ENCODE data around the gene OR51B2. TPM values are rescaled to one million over a fixed set of nuclear protein-coding genes. Genes with fewer than 3 reads are reported as not detected.

The OR51B2 gene
- total RNA-seq, 1 experiment from 2014 or later: 0.11 TPM

DNA sequence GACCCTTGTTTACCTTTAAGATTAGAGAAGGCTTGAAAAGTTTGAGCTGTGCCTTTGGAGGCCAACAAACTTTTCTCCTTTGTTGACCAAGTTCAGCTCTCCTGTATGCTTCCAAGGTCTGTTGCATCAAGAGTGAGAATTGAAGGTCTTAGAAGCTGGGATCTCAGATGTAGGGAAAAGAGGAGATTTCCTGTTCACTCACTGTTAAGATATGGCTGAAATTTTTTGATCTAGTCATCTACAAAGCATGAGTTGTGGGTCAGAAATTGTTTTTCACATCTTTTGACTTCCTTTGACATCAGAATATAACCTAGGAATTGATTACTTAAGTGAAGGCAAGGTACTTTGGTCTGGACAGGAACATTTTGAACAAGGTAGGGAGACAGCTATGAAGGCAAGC, 34.4 kb downstream of the OR51B2 start:
- Histone ChIP-seq H3K79me2 (ENCODE audit: low read length) (no peaks in the 10 kb centered on the region), H3F3A (ENCODE audit: low read length, unreplicated experiment) (no peaks in the 10 kb centered on the region), H3K9me2 (replicated peaks; ENCODE audit: low read length) (no peaks in the 10 kb centered on the region), H4K20me1 (ENCODE audit: low read length) (no peaks in the 10 kb centered on the region), H3K4me3 (ENCODE audit: low read length) (no peak overlapping the region), H3K4me2 (ENCODE audit: low read length) (no peak overlapping the region), H2AFZ (ENCODE audit: low read length) (no peak overlapping the region), H3K9ac (ENCODE audit: low read length) (no peak overlapping the region), H3K9me3 (ENCODE audit: low read length) (no peaks in the 10 kb centered on the region), H3K27me3 (ENCODE audit: low read length) (no peaks in the 10 kb centered on the region), H3K4me1 (ENCODE audit: insufficient read depth, low read length) (no peaks in the 10 kb centered on the region), H3K36me3 (ENCODE audit: low read depth, low read length) (no peaks in the 10 kb centered on the region), H3K27ac (ENCODE audit: low read length) (no peak overlapping the region)
- intact Hi-C loops (cut with micrococcal nuclease): no loop called here
- ChIA-PET POLR2A (ENCODE audit: unreplicated experiment) (no interaction called here), CTCF (no interaction called here)
- TF ChIP-seq, protein P1, sequence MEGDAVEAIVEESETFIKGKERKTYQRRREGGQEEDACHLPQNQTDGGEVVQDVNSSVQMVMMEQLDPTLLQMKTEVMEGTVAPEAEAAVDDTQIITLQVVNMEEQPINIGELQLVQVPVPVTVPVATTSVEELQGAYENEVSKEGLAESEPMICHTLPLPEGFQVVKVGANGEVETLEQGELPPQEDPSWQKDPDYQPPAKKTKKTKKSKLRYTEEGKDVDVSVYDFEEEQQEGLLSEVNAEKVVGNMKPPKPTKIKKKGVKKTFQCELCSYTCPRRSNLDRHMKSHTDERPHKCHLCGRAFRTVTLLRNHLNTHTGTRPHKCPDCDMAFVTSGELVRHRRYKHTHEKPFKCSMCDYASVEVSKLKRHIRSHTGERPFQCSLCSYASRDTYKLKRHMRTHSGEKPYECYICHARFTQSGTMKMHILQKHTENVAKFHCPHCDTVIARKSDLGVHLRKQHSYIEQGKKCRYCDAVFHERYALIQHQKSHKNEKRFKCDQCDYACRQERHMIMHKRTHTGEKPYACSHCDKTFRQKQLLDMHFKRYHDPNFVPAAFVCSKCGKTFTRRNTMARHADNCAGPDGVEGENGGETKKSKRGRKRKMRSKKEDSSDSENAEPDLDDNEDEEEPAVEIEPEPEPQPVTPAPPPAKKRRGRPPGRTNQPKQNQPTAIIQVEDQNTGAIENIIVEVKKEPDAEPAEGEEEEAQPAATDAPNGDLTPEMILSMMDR (conservative IDR thresholded peaks at IDR 0.05; ENCODE audit: low read depth, low read length): no peak
- TF ChIP-seq EZH2 (IDR thresholded peaks at IDR 0.05; ENCODE audit: low read length, unreplicated experiment): no peak
- no peak for TF ChIP-seq EZH2phosphoT487 (IDR thresholded peaks at IDR 0.05; ENCODE audit: borderline replicate concordance, low read length)
- no TSS peak for BruUV-seq (replicated peaks)
- DNase-seq (no peak), ATAC-seq (no peak)

DNA sequence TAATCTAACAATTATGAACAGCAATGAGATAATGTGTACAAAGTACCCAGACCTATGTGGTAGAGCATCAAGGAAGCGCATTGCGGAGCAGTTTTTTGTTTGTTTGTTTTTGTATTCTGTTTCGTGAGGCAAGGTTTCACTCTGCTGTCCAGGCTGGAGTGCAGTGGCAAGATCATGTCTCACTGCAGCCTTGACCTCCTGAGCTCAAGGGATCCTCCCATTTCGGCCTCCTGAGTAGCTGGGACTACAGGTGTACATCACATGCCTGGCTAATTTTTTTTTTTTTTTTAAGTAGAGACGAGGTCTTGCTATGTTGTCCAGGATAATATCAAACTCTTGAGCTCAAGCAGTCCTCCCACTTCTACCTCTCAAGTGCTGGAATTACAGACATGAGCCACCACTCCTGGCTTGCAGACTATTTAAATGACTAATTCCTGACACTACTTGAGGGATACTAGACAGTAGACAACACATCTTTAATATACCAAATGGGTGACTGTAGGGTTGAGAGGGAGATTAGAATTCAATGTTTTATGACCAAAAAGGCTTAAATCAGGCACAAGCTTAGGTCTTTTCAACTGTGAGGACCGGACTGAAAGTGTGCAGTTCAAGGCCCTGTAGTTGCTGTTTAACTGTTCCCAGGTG, 35.1 kb downstream of the OR51B2 start:
- H3K27me3 ChIP-seq (ENCODE audit: low read length): no peaks in the 10 kb centered on the region
- ATAC-seq (no peak), DNase-seq (no peak)
- H3F3A ChIP-seq (ENCODE audit: low read length, unreplicated experiment): no peaks in the 10 kb centered on the region
- no TSS peak for BruUV-seq (replicated peaks)
- H3K27ac ChIP-seq (ENCODE audit: low read length): no peak overlapping the region
- H3K4me2 ChIP-seq (ENCODE audit: low read length): no peak overlapping the region
- no peaks in the 10 kb centered on the region for H4K20me1 ChIP-seq (ENCODE audit: low read length)
- H3K9me2 ChIP-seq (replicated peaks; ENCODE audit: low read length): no peaks in the 10 kb centered on the region
- H2AFZ ChIP-seq (ENCODE audit: low read length): no peak overlapping the region
- no peak overlapping the region for H3K4me3 ChIP-seq (ENCODE audit: low read length)
- H3K4me1 ChIP-seq (ENCODE audit: insufficient read depth, low read length): no peaks in the 10 kb centered on the region
- H3K9ac ChIP-seq (ENCODE audit: low read length): no peak overlapping the region
- CTCF ChIA-PET: no interaction called here
- no peaks in the 10 kb centered on the region for H3K36me3 ChIP-seq (ENCODE audit: low read depth, low read length)
- POLR2A ChIA-PET (ENCODE audit: unreplicated experiment): no interaction called here
- no peaks in the 10 kb centered on the region for H3K79me2 ChIP-seq (ENCODE audit: low read length)
- no peaks in the 10 kb centered on the region for H3K9me3 ChIP-seq (ENCODE audit: low read length)
- intact Hi-C loops (cut with micrococcal nuclease): no loop called here
- TF ChIP-seq EZH2 (IDR thresholded peaks at IDR 0.05; ENCODE audit: low read length, unreplicated experiment) (no peak), EZH2phosphoT487 (IDR thresholded peaks at IDR 0.05; ENCODE audit: borderline replicate concordance, low read length) (no peak)
- TF ChIP-seq, protein P1 (conservative IDR thresholded peaks at IDR 0.05; ENCODE audit: low read depth, low read length): no peak

DNA sequence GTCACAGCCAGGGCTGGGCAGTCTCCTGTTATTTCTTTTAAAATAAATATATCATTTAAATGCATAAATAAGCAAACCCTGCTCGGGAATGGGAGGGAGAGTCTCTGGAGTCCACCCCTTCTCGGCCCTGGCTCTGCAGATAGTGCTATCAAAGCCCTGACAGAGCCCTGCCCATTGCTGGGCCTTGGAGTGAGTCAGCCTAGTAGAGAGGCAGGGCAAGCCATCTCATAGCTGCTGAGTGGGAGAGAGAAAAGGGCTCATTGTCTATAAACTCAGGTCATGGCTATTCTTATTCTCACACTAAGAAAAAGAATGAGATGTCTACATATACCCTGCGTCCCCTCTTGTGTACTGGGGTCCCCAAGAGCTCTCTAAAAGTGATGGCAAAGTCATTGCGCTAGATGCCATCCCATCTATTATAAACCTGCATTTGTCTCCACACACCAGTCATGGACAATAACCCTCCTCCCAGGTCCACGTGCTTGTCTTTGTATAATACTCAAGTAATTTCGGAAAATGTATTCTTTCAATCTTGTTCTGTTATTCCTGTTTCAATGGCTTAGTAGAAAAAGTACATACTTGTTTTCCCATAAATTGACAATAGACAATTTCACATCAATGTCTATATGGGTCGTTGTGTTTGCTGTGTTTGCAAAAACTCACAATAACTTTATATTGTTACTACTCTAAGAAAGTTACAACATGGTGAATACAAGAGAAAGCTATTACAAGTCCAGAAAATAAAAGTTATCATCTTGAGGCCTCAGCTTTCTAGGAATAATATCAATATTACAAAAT, 35.8 kb downstream of the OR51B2 start:
- no peaks in the 10 kb centered on the region for H3K4me1 ChIP-seq (ENCODE audit: insufficient read depth, low read length)
- ChIA-PET POLR2A (ENCODE audit: unreplicated experiment) (no interaction called here), CTCF (no interaction called here)
- no peak for ATAC-seq
- no peaks in the 10 kb centered on the region for H3K79me2 ChIP-seq (ENCODE audit: low read length)
- no peak overlapping the region for H3K9ac ChIP-seq (ENCODE audit: low read length)
- TF ChIP-seq, protein P1 (conservative IDR thresholded peaks at IDR 0.05; ENCODE audit: low read depth, low read length): no peak
- TF ChIP-seq EZH2phosphoT487 (IDR thresholded peaks at IDR 0.05; ENCODE audit: borderline replicate concordance, low read length) (no peak), EZH2 (IDR thresholded peaks at IDR 0.05; ENCODE audit: low read length, unreplicated experiment) (no peak)
- DNase-seq: no peak
- BruUV-seq (replicated peaks): no TSS peak
- H3K4me2 ChIP-seq (ENCODE audit: low read length): no peak overlapping the region
- H4K20me1 ChIP-seq (ENCODE audit: low read length): no peaks in the 10 kb centered on the region
- no peak overlapping the region for H2AFZ ChIP-seq (ENCODE audit: low read length)
- H3K36me3 ChIP-seq (ENCODE audit: low read depth, low read length): no peaks in the 10 kb centered on the region
- H3K27me3 ChIP-seq (ENCODE audit: low read length): no peaks in the 10 kb centered on the region
- H3K4me3 ChIP-seq (ENCODE audit: low read length): no peak overlapping the region
- H3K27ac ChIP-seq (ENCODE audit: low read length): no peak overlapping the region
- intact Hi-C loops (cut with micrococcal nuclease): no loop called here
- H3K9me2 ChIP-seq (replicated peaks; ENCODE audit: low read length): no peaks in the 10 kb centered on the region
- no peaks in the 10 kb centered on the region for H3K9me3 ChIP-seq (ENCODE audit: low read length)
- no peaks in the 10 kb centered on the region for H3F3A ChIP-seq (ENCODE audit: low read length, unreplicated experiment)
